Activated T-helper 2 cell treated with anti-CD3 and anti-CD28 coated beads, Interferon-gamma antibody, Interleukin-2, Interleukin-4, amounts not matched to agents 10 μg/mL and 5 μg/mL and 100 μg/mL, durations not matched to agents 14 hours and 24 hours and 36 hours (primary cell): ENCODE results near the gene DMAC2L. TPM values are rescaled to one million over a fixed set of nuclear protein-coding genes. Genes with fewer than 3 reads are reported as not detected.
A peak's percentile ranks its signal among the peaks of the same experiment; 100 is the strongest.

Source experiments
- DNase-seq: peaks from one replicate; pipeline ENCODE4 v3.0.0; 2021; ENCODE audit warnings: low spot score
- H3K27ac Mint-ChIP-seq: one replicate; pipeline ENCODE4 v1.8.0; 2021; ENCODE audit warnings: mixed read lengths
- H3K27me3 Mint-ChIP-seq: one replicate; pipeline ENCODE4 v1.8.0; 2021; ENCODE audit warnings: low read depth, mixed read lengths
- H3K36me3 Mint-ChIP-seq: one replicate; pipeline ENCODE4 v1.8.0; 2021; ENCODE audit warnings: low read depth, mixed read lengths
- H3K4me1 Mint-ChIP-seq: one replicate; pipeline ENCODE4 v1.8.0; 2021; ENCODE audit warnings: low read depth, mixed read lengths
- H3K4me3 Mint-ChIP-seq: one replicate; pipeline ENCODE4 v1.8.0; 2021; ENCODE audit warnings: low read depth, mild to moderate bottlenecking, moderate library complexity, mixed read lengths
- H3K9me3 Mint-ChIP-seq: one replicate; pipeline ENCODE4 v1.8.0; 2021; ENCODE audit warnings: mixed read lengths
- intact Hi-C: fragments of 100-400 bp; cut with micrococcal nuclease; formaldehyde crosslinking; loops from one replicate; pipeline ENCODE4 v1.15.1; 2023
- total RNA-seq: library from RNA; stranded (reverse); gene quantifications from 2 replicates; pipeline ENCODE4 v1.2.3, GENCODE V29; 2022

The DMAC2L gene
- total RNA-seq, 1 donor from 2014 or later = 13.6 TPM

DNA sequence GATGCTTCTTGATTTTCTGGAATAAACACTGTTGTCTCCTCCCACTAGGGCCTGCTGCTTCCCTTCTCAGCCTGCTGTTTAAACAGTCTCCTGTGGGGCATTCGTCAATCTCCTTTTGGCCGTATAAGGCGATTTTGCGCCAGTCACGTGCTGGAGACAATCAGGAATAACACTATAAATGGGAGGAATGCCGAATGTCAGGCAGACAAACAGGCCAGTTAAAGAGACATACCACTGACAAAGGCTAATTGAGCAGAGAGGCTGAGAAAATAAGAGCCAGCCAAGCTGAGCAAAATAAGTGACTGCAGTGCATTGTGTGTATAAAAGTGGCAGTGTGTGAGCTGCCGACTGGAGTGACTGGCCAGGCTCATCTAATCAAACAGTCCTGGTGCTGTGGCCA is 23.3 kb downstream of the DMAC2L start:
- H3K4me1 Mint-ChIP-seq = peaks cover 10% of the 10 kb centered on the region

DNA sequence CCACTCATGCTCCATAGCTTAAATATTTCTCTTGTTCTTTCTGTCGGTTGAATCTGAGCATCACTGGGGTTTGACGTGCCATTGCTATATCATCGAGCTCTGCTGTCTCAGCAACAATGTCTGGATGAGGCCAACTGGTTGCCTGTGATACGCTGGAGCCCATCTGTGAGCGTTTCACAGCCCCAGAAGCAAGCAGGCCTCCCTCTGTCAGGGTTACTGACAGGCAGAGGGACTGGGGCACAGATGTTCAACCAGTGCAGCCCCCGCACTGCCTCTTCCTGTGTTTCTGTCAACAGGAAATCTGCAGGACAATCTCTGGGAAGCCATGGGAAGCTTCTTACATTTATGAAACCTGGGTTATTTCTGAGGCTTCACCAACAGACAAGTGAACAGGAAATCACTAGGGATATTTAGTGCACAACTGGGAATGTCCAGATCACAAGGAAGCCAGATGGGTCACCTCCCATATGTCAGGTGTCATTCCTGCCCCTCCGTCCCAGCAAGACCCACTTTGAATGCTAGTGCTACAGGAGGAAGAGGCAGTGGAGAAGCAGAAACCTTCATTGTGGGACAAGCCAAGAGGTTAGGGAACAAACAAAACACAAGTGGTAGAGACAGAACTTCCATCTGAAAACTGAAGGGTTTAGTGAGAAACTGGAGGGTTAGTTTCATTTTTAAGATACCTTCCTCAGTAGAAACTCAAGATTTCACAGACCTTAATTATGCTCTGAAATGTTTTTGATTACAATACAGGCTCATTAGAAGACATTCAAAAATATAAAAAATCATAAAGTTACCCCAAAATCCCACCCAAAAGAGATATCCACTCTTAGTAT is 24.1 kb downstream of the DMAC2L start:
- Mint-ChIP-seq H3K4me3 (no peak overlapping the region), H3K4me1 (peaks cover 10% of the 10 kb centered on the region), H3K36me3 (peaks cover 16% of the 10 kb centered on the region), H3K27ac (no peak overlapping the region), H3K9me3 (no peaks in the 10 kb centered on the region), H3K27me3 (no peaks in the 10 kb centered on the region)
- DNase-seq = no peak
- intact Hi-C loops = no loop called here

More for the DNA sequence above, 23.3 kb downstream of the DMAC2L start:
- intact Hi-C loops = no loop called here
- no peak for DNase-seq
- Mint-ChIP-seq H3K27ac (no peak overlapping the region), H3K27me3 (no peaks in the 10 kb centered on the region), H3K36me3 (peaks cover 14% of the 10 kb centered on the region), H3K9me3 (no peaks in the 10 kb centered on the region), H3K4me3 (no peak overlapping the region)

DNA sequence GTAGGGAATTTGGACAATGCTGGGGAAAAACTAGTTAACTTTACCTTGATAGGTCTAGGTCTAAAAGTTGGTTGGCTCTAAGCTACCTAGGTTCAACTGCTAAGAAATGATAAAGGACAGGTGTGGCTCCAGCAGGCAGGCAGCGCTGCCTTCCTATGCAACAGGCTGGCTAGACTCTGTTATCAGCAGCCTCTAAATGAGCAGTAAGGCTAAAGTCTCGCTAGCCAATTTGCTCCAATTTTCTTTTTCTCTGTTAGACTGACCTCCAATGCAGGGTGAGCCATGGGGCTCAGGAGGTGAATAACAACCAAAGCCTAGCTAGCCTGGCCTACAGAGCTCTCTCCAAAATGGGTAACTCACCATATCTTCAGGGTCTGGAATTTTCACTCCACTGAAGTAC is 26.5 kb downstream of the DMAC2L start:
- H3K27ac Mint-ChIP-seq = no peak overlapping the region

DNA sequence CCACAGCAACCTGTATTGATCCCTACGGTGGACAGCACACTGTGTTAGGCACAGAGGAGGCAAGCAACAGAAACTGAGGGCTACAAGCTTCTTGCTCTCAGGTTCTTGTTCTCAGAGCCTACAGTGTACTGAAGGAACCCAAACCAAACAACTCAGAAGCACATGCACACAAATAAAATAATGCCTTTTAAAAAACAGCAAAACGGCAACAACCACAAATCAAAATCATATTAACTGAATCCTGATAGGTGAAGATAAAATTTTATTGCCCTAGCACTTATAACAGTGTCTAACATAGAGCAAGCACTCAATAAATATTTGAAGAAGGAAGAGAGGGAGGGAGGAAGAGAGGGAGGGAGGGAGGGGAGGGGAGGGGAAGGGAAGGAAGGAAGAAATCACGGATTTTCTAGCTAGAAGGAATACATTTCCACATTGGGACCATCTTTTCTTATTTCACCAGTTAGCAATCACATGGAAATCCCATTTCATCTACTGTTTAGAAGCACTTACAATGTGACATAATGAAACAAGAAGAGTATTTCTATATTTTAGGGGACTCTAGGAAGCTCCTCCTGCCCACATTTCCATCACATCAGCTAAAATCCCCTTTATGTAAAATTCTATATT is 27.2 kb downstream of the DMAC2L start:
- intact Hi-C loops = no loop called here
- DNase-seq = no peak
- Mint-ChIP-seq H3K4me3 (no peak overlapping the region), H3K36me3 (peaks cover 7% of the 10 kb centered on the region), H3K4me1 (peaks cover 29% of the 10 kb centered on the region), H3K27ac (no peak overlapping the region), H3K27me3 (peaks cover under 1% of the 10 kb centered on the region), H3K9me3 (no peaks in the 10 kb centered on the region)

More for the DNA sequence above, 26.5 kb downstream of the DMAC2L start:
- no peaks in the 10 kb centered on the region for H3K9me3 Mint-ChIP-seq
- DNase-seq = no peak
- peaks cover 24% of the 10 kb centered on the region for H3K4me1 Mint-ChIP-seq
- peaks cover 6% of the 10 kb centered on the region for H3K36me3 Mint-ChIP-seq
- intact Hi-C loops = no loop called here
- no peak overlapping the region for H3K4me3 Mint-ChIP-seq
- H3K27me3 Mint-ChIP-seq = no peaks in the 10 kb centered on the region

DNA sequence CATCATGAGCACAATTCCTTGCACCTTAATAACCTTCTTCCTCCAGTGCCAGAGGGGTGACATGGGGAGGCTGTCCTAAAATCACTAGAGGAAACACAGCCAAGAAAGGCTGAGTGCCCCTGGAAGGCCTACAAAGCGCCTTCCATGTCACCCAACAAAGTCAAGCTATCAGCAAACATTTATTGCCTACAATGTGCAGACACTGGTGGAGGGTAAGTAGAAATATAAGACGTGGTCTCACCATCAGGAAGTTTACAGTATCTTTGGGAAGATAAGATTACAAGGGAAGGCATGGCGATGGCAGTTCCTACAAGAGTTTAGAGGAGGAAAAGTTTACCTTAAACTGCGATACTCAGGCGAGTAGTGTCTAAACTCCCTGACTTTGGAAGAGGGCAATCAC is 27.9 kb downstream of the DMAC2L start:
- peaks cover 10% of the 10 kb centered on the region for H3K36me3 Mint-ChIP-seq
- intact Hi-C loops = loop anchor here (5.0 kb wide), 1 partner anchor 57 kb away; the partner anchor contains the start of gene CDKL1
- H3K9me3 Mint-ChIP-seq = no peaks in the 10 kb centered on the region

DNA sequence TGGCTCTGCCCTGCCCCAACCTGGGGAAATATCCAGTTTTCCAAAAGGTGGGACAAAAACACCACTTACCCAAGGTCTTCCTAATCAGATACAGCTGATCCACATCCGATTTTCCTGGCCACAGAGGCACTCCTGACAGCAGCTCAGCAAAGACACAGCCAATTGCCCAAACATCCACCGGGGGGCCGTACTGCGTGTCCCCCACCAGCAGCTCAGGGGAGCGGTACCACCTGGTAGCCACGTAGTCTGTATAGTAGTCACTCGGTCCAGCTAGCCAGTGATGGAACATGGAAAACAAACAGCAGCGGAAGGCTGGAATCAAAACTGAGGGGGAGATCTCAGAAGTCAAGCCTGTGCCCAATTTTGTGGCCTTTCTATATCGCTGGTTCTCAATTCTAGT is 28.8 kb downstream of the DMAC2L start:
- no peak overlapping the region for H3K4me3 Mint-ChIP-seq
- no peak for DNase-seq
- intact Hi-C loops = loop anchor here (5.0 kb wide), 1 partner anchor 56 kb away; the partner anchor contains the start of gene CDKL1
- peaks cover 6% of the 10 kb centered on the region for H3K27me3 Mint-ChIP-seq
- H3K4me1 Mint-ChIP-seq = peaks cover 34% of the 10 kb centered on the region
- no peaks in the 10 kb centered on the region for H3K9me3 Mint-ChIP-seq
- H3K36me3 Mint-ChIP-seq = peaks cover 8% of the 10 kb centered on the region
- no peak overlapping the region for H3K27ac Mint-ChIP-seq

More for the DNA sequence above, 27.9 kb downstream of the DMAC2L start:
- Mint-ChIP-seq H3K4me3 (no peak overlapping the region), H3K4me1 (peaks cover 35% of the 10 kb centered on the region), H3K27me3 (peaks cover 6% of the 10 kb centered on the region), H3K27ac (no peak overlapping the region)
- DNase-seq = no peak

DNA sequence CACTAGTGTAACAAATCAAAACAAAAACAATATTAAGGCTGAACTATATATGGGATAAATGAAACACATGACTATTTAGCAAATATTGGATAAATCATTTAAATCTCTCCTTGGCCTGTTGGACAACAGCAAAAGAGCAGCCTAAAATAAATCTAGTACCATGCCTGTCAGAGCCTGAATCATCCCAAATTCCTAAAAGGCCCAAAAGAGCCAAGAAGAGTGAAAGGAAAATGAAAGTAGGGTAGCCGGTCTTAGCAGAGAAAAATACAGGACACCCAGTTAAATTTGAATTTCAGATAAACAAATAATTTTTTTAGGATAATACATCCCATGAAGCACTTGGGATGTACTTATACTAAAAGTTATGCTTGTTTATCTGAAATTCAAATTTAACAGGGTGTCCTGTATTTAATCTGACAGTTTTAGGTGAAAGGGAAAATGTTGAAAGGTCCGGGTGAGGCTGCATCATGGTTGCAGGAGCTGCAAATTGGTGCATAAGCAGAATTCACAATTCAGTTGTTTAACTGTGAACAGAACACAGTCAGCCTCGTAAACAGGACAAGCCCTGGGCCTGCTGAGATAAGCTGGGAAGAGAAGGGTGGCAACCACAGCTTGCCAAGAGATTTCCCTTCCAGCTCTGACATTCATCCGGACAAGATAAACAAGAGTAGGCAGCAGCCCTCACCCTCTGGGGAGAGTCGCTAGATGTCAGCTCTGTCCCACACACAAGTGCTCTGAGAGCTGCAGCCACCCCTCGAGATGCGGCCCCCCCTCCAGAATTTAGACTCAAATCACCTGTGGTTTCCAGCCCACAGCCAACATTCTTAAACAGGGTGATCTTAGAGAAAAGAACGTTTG is 30.3 kb downstream of the DMAC2L start:
- DNase-seq = peak; percentile 33
- Mint-ChIP-seq H3K9me3 (no peaks in the 10 kb centered on the region), H3K4me3 (no peak overlapping the region), H3K4me1 (peaks cover 27% of the 10 kb centered on the region), H3K36me3 (peaks cover 8% of the 10 kb centered on the region), H3K27me3 (peaks cover 11% of the 10 kb centered on the region), H3K27ac (peak overlapping the region; percentile 44)
- intact Hi-C loops = loop anchor here (1.0 to 5.0 kb wide), 2 partner anchors 55 to 190 kb away; partner anchors contain the start of genes CDKL1 and MAP4K5

DNA sequence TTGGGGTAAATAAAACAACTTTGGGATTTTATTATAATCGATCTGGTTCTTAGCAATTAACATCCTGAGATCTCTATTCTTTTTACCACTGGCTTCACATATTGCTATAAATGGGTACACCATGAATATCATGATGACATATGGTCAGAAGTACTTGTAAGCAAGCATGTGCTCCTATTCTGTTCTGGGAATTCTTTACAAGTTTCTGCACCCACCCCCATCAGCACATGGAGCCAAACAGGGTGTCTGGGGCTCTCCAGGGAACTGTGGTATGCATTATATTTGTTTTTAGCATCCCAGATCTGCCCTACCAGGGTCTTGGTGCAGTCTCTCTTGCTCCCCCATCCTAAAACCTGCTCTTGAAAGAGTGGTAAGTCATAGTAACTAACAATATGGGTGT is 31.3 kb downstream of the DMAC2L start:
- no peak for DNase-seq
- intact Hi-C loops = loop anchor here (5.0 kb wide), 1 partner anchor 54 kb away; the partner anchor contains the start of gene CDKL1
- Mint-ChIP-seq H3K36me3 (peaks cover 8% of the 10 kb centered on the region), H3K27ac (no peak overlapping the region), H3K4me1 (peaks cover 27% of the 10 kb centered on the region), H3K4me3 (no peak overlapping the region), H3K9me3 (no peaks in the 10 kb centered on the region), H3K27me3 (peaks cover 16% of the 10 kb centered on the region)

DNA sequence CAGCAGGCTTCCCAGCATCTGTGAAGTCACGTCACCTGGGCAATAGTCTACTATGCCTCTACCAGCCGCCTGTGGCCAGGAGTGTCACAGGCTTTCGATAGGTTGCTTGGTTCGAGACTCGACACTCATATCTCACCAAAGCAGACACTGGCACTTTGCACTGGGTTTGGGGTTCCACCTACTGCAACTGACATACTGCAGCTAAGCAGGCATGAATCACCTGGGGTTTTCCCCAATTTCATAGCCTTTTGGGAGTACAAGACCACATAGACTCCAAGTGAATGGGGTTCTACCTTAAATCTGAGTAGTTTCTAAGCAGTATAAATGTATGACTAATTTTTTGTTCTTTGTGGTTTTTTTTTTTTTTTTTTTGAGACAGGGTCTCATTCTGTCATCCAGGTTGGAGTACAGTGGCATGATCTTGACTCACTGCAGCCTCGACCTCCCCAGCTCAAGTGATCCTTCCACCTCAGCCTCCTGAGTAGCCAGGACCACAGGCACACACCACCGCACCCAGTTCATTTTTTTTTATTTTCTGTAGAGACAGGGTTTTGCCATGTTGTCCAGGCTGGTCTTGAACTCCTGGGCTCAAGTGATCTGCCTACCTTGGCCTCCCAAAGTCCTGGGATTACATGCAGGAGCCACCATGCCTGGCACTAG is 32.1 kb downstream of the DMAC2L start:
- H3K4me3 Mint-ChIP-seq = no peak overlapping the region
- H3K36me3 Mint-ChIP-seq = peaks cover 8% of the 10 kb centered on the region
- peak overlapping the region; percentile 65 for H3K27ac Mint-ChIP-seq
- no peaks in the 10 kb centered on the region for H3K9me3 Mint-ChIP-seq
- DNase-seq = peak; percentile 20
- peaks cover 27% of the 10 kb centered on the region for H3K4me1 Mint-ChIP-seq
- peaks cover 19% of the 10 kb centered on the region for H3K27me3 Mint-ChIP-seq
- intact Hi-C loops = loop anchor here (1.0 to 5.0 kb wide), 4 partner anchors 19 to 178 kb away; partner anchors contain the start of gene CDKL1

DNA sequence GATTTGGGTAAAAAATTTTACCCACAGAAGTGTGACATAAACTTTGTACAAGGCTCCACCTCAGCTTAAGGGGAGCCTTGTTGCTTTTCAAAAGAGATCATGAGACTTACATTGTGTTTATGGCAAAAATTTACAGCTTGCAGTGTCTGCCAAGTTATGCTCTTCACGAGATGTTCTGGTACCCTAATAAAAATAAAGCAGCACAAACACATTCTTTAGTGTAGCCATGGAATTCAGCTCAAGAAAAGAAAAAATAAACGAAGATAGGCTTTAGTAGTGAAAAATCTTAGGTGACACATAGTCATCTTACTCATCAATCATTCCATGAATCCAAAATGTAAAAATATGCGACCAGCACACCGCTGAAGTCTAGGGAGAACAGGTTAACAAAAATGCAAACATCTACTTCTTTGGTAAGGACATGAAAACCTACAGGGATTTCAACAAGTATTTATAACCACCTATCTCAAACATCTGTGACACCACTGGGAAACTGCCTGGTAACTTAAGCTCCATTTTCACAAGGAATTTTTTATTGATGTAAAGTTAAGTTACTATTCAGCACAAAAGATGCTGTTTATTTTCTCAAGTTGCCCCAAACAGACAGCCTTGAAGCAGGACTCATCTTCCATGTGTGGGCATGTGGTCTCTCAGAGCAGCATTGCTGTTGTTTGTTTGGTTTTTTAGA is 32.9 kb downstream of the DMAC2L start:
- no peak for DNase-seq
- no peak overlapping the region for H3K27ac Mint-ChIP-seq
- H3K9me3 Mint-ChIP-seq = no peaks in the 10 kb centered on the region
- H3K27me3 Mint-ChIP-seq = peaks cover 19% of the 10 kb centered on the region
- peaks cover 27% of the 10 kb centered on the region for H3K4me1 Mint-ChIP-seq
- peaks cover 8% of the 10 kb centered on the region for H3K36me3 Mint-ChIP-seq
- intact Hi-C loops = loop anchor here (1.0 to 5.0 kb wide), 4 partner anchors 18 to 177 kb away; partner anchors contain the start of gene CDKL1
- H3K4me3 Mint-ChIP-seq = no peak overlapping the region

DNA sequence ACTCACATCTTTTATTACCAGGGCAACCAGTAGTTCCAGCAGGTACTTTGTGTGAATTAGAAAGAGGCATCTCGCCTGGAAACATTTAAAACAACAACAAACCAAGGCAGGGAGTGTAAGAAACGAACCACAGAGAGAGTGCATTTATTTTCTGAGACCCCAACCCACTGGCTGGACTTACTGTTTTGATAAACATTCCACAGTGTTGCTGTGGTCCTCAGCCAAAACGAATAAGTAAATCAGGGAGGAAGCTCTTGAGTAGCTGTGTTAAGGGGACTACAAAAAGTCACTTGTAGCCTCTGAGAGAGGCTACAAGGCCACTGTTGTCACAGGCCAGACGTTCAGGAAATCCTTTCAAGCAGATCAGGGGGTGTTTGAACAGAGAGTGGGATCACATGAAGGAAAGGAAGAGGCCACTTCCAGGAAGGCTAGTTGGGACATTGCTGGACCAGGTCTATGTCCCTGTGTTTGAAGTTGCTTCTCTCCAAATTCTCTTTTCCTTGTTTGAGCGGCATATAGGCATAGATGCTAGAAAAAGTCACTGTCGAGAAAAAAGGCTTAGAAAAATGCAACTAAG is 33.8 kb downstream of the DMAC2L start:
- Mint-ChIP-seq H3K9me3 (no peaks in the 10 kb centered on the region), H3K36me3 (peaks cover 6% of the 10 kb centered on the region), H3K4me1 (peaks cover 27% of the 10 kb centered on the region), H3K4me3 (no peak overlapping the region), H3K27ac (no peak overlapping the region), H3K27me3 (peaks cover 19% of the 10 kb centered on the region)
- DNase-seq = no peak
- intact Hi-C loops = loop anchor here (2.0 kb wide), 1 partner anchor 17 kb away; no protein-coding TSS in a partner anchor
